ENCODE data around the gene MYCL.
A peak's percentile ranks its signal among the peaks of the same experiment; 100 is the strongest.
"Not testable (repeated sequence)": the region's sequence is repeated elsewhere in the genome, so short reads cannot be mapped to it uniquely, and the experiment has no call there.

The MYCL gene

DNA sequence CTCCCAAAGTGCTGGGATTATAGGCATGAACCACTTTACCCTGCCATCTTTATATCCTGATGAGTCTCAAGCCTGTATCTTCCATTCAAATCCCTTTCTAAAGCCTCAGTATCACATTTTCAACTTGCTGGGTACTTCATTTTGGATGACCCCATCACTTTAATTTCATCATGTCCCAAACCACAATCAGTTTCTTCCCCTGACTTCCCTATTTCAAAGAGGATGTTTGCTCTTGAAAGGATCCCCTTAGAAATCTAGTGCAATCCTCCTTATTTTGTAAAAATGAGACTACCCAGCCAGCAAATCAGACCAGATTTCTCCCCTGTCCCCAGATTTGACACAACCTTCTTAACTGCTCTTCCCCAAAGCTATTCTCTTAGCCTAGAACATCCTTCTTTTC, 11.4 kb downstream of the MYCL start:
- TF ChIP-seq GATA1 (IDR thresholded peaks at IDR 0.05; ENCODE audit: low read depth, low read length) (no peak), POLR2A (IDR thresholded peaks at IDR 0.05; ENCODE audit: low read length) (no peak)

DNA sequence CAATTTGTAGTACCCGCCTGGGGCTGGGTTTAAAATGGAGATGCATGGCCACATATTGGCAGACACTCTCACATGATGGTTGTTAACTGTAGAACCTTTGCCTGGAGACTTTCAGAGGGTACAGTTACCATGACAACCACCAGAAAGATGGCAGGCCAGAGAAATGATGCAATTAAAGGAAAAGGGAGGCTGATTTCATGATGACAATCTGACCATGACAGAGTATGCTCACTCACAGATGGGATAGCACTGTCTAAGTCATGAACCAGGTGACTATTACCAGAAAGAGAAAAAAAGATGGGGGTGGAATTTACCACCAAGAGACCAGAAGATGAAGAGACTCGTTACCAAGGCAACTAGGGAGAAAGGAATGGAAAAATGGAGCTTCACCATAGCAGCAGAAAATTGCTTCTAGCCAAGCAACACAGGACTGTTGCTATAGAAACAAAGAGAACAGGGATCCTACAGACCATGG, 14.9 kb downstream of the MYCL start:
- DNase-seq, result peak; percentile 43 to 73
- TF ChIP-seq POLR2A (IDR thresholded peaks at IDR 0.05; ENCODE audit: low read length), result no peak
- TF ChIP-seq GATA1 (IDR thresholded peaks at IDR 0.05; ENCODE audit: low read depth, low read length), result no peak

More for the DNA sequence above, 11.4 kb downstream of the MYCL start:
- no peak for DNase-seq

DNA sequence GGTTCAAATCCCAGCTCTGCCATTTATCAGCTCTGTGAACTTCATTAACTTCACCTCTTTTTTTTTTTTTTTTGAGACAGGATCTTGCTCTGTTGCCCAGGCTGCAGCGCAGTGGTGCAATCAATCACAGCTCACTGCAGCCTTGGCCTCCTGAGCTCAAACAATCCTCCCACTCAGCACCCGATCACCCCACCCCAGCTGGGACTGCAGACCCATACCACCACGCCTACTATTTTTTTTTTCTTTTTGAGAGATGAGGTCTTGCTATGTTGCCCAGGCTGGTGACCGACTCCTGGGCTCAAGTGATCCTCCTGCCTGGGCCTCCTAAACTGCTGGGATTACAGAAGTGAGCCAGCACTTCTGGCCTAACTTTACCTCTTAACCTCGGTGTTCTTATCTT, 16.2 kb downstream of the MYCL start:
- TF ChIP-seq POLR2A (IDR thresholded peaks at IDR 0.05; ENCODE audit: low read length) (no peak), GATA1 (IDR thresholded peaks at IDR 0.05; ENCODE audit: low read depth, low read length) (no peak)
- DNase-seq, result no peak

DNA sequence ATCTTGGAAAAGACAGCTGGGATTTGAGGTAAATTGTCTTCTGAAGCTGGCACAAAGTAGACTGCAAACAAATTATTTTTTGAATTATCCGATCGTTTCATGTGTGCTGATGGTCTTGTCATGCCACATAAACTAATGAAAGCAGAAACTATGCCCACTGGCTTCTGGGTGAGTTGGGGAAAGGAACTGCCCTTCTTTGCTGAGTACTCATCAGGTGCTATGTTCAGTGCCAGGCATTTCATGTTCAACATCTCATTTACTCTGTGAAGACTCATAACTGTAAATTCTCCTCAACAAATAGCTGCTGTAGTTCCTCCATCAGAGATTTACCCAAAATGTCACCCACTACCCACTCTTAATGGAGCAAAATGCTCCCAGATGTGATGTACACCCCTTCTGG, 19.6 kb downstream of the MYCL start:
- no peak for TF ChIP-seq GATA1 (IDR thresholded peaks at IDR 0.05; ENCODE audit: low read depth, low read length)
- no peak for TF ChIP-seq POLR2A (IDR thresholded peaks at IDR 0.05; ENCODE audit: low read length)
- DNase-seq, result no peak

DNA sequence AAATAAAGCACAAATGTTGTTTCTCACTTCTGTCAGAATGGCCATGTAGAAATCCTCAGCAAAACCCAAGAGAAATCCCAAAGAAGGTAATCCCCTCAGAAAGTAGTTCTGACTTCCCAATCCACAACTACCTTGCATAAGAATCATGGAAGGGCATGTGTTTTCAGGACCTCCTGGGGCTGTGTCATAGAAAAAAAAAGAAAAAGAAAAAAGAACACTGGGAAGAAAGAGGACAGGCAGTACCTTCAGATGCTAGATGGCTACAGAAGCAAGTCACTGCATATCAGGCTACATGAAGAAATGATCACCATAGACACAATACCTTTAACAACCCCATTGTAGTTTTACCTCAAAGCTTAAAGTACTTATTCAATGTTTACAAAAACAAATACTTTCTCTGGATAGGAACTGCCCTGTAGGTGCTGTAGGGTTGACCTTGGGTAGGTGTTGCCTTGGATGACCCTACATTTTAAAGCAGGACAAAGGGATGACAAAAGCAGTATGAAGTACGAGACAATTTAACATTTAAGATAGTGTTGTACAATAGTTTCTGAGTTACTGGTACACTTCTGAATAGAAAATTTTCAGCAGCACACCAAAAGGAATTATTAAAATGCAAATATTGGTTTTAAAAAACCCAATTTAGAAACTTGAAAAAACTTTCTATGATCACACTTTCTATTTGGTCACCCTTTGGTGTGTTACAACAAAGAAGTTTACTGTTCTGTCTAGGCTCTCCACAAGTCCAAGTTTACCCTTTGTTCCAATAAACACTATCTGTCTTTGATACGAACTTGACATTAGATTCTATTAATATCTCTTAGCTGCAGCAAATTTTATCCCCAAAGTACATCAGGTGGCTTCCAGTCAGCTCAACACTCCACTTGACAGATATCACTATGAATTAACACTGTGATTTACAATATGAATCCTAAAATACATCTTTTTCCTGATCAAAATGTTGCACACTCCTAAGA, 23.4 kb downstream of the MYCL start:
- no peak for DNase-seq
- TF ChIP-seq GATA1 (IDR thresholded peaks at IDR 0.05; ENCODE audit: low read depth, low read length), result no peak
- no peak for TF ChIP-seq POLR2A (IDR thresholded peaks at IDR 0.05; ENCODE audit: low read length)

DNA sequence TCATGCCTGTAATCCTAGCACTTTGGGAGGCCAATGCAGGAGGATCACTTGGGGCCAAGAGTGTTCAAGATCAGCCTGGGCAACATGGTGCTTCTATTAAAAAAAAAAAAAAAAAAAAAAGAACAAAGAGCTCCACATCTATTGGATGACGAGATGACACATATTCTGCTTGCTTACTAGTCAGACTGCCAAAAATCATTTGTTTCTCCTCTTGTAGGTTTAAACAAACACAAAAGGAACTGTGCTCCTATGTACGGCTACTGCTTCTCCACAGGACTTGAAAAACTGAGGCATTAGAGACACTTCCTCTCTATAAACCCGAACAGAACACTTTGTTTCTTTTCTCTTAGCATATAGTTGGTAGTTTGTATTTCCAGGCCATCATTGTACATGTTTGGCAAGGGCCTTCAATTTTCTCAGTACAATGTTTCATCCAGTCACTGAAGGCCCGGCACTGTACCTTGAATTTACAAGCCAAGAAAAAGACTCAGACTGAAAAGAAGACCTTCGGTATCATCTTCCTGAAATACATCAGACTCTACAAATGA, 24.4 kb downstream of the MYCL start:
- no peak for DNase-seq
- TF ChIP-seq GATA1 (IDR thresholded peaks at IDR 0.05; ENCODE audit: low read depth, low read length), result no peak
- TF ChIP-seq POLR2A (IDR thresholded peaks at IDR 0.05; ENCODE audit: low read length), result no peak

DNA sequence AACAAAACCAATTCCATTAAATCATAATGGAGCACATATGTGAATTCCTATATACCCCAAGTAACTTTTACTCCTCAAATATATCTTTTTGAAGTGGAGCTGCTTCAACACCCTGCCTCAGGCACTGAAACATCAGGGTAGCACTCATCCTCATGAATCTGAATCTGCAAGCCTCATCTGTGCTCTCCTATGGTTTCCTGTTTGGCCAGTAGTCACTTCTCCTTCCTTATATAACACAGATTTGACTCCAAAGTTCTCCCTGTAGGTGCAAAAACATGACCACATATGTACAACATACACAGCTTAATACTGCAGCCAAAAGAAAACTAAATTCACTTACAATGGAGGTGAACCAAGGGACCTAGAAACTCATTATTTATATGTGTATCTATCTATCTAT, 25.6 kb downstream of the MYCL start:
- TF ChIP-seq GATA1 (IDR thresholded peaks at IDR 0.05; ENCODE audit: low read depth, low read length), result no peak
- no peak for TF ChIP-seq POLR2A (IDR thresholded peaks at IDR 0.05; ENCODE audit: low read length)
- no peak for DNase-seq

DNA sequence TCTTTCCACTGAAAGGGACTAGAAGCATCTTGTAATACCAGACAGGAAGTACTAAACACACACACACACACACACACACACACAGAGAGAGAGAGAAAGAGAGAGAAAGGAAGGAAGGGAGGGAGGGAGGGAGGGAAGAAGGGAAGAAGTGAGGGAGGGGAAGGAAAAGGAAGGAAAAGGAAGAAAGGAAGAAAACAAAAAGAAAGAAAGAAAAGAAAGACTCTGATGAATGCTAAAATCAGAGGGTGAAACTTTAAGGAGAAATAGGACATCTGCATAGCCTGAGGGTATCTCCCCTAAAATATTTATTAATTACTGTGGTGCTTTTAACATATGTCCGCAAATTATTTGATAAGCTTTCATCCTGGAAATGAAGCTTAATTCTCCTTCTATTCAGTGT, 29.0 kb downstream of the MYCL start:
- no peak for TF ChIP-seq POLR2A (IDR thresholded peaks at IDR 0.05; ENCODE audit: low read length)
- TF ChIP-seq GATA1 (IDR thresholded peaks at IDR 0.05; ENCODE audit: low read depth, low read length), result no peak
- no peak for DNase-seq

DNA sequence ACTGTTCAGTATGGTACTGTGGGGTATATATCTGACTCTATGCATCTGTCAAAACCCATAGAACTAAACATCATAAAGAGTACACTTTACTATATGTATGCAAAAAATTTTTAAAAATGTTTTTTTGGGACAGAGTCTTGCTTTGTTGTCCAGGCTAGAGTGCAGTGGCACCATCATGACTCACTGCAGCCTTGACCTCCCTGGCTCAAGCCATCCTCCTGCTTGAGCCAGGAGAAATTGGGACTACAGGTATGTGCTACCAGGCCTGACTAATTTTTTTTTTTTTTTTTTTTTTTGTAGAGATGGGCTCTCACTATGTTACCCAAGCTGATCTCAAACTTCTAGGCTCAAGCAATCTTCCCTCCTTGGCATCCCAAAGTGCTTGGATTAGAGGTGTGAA, 29.9 kb downstream of the MYCL start:
- TF ChIP-seq POLR2A (IDR thresholded peaks at IDR 0.05; ENCODE audit: low read length) (no peak), GATA1 (IDR thresholded peaks at IDR 0.05; ENCODE audit: low read depth, low read length) (no peak)
- DNase-seq, result no peak

DNA sequence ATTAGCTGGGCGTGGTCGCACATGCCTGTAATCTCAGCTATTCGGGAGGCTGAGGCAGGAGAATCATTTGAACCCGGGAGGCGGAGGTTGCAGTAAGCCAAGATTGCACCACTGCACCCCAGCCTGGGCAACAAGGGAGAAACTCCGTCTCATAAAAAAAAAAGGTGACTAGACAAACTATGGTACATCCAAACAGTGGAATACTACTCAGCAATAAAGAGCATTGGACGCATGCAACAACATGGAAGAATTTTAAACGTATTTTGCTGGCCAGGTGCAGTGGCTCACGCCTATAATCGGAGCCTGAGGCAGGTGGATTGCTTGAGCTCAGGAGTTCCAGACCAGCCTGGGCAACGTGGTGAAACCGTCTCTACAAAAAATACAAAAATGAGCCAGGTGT, 30.7 kb downstream of the MYCL start:
- DNase-seq, result not testable (repeated sequence)

DNA sequence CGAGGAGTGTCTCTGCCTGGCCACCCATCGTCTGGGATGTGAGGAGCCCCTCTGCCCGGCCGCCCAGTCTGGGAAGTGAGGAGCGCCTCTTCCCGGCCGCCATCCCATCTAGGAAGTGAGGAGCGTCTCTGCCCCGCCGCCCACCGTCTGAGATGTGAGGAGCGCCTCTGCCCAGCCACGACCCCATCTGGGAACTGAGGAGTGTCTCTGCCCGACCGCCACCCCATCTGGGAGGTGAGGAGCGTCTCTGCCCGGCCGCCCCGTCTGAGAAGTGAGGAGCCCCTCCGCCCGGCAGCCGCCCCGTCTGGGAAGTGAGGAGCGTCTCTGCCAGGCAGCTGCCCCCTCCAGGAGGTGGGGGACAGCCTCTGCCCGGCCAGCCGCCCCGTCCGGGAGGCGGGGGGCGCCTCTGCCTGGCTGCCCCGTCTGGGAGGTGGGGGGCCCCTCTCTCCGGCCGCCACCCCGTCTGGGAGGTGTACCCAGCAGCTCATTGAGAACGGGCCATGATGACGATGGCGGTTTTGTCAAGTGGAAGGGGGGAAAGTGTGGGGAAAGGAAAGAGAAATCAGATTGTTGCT, 32.1 kb downstream of the MYCL start:
- DNase-seq, result not testable (repeated sequence)

DNA sequence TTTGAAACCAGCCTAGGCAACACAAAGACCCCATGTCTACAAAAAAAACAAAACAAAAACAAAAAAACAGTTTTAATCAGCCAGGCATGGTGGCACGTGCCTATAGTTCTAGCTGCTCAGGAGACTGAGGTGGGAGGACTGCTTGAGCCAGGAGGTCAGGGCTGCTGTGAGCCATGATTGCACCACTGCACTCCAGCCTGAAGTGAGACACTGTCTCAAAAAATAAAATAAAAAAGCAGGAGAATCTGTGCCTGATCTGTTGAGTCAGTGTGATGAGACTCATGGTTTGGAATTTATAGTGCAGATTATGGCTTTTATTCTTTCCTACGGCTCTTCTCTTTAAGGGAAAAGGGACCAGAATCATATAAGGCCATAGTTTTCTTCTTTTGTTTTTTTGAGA, 35.0 kb downstream of the MYCL start:
- DNase-seq, result no peak
- TF ChIP-seq GATA1 (IDR thresholded peaks at IDR 0.05; ENCODE audit: low read depth, low read length) (no peak), POLR2A (IDR thresholded peaks at IDR 0.05; ENCODE audit: low read length) (no peak)

DNA sequence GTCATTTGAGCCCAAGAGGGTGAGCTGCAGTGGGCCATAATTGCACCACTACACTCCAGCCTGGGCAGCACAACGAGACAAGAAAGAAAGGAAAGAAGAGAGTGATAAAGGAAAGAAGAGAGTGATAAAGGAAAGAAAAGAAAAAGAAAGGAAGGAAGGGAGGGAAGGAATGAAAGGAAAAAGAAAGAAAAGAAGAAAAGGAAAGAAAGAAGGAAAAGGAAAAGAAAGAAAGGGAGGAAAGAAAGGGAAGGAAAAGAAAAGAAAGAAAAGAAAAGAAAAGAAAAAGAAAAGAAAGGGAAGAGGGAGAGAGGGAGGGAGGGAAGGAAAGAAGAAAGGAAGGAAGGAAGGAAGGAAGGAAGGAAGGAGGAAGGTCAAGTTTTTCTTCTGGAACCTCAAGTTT, 36.0 kb downstream of the MYCL start:
- TF ChIP-seq GATA1 (IDR thresholded peaks at IDR 0.05; ENCODE audit: low read depth, low read length), result no peak
- no peak for TF ChIP-seq POLR2A (IDR thresholded peaks at IDR 0.05; ENCODE audit: low read length)
- no peak for DNase-seq

DNA sequence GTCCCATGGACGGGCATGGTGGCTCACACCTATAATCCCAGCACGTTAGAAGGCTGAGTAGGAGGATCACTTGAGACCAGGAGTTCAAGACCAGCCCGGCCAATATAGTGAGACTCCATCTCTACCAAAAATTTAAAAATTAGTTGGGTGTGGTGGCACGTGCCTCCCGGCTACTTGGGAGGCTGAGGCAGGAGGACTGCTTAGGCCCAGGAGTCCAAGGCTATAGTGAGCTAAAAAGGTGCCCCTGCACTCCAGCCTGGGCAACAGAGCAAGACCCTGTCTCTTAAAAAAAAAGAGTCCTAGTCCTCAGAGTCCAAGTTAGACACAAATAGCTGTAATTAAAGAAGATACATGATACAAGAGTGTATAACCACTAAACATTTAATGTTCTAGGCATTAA, 38.5 kb downstream of the MYCL start:
- TF ChIP-seq GATA1 (IDR thresholded peaks at IDR 0.05; ENCODE audit: low read depth, low read length) (no peak), POLR2A (IDR thresholded peaks at IDR 0.05; ENCODE audit: low read length) (no peak)
- DNase-seq, result no peak

DNA sequence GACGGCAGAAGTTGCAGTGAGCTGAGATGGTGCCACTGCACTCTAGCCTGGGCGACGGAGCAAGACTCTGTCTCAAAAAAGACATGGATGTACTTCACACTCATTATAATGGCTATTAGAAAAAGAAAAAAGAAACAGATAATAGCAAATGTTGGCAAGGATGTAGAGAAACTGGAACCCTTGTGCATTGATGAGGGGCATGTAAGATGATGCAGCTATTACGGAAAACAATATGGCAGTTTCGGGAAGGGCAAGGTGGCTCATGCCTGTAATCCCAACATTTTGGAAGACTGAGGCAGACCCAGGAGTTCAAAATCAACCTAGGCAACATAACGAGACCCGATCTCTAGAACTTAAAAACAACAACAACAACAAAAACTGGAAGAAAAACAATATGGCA, 40.7 kb downstream of the MYCL start:
- TF ChIP-seq GATA1 (IDR thresholded peaks at IDR 0.05; ENCODE audit: low read depth, low read length) (no peak), POLR2A (IDR thresholded peaks at IDR 0.05; ENCODE audit: low read length) (no peak)
- no peak for DNase-seq
